Neural progenitor cell (in vitro differentiated cells): ENCODE results near the gene EDIL3. TPM values are rescaled to one million over a fixed set of nuclear protein-coding genes. Genes with fewer than 3 reads are reported as not detected.
"Not testable (repeated sequence)": the region's sequence is repeated elsewhere in the genome, so short reads cannot be mapped to it uniquely, and the experiment has no call there.

Experiments
- DNase-seq: peaks from one replicate; pipeline ENCODE4 v3.0.0-alpha.2; 2016; ENCODE audit warnings: low spot score
- H2AFZ ChIP-seq: fragments of 200-600 bp; sonication (generic); replicated peaks from 2 replicates; pipeline ENCODE4 v1.6.1; 2016; ENCODE audit warnings: antibody characterized with exemption
- H3F3A ChIP-seq: fragments of 200-600 bp; sonication (generic); 2 replicates; pipeline ENCODE4 v1.6.1; 2016; ENCODE audit warnings: antibody characterized with exemption, low read depth
- H3K27ac ChIP-seq: fragments of 200-600 bp; sonication (generic); 2 replicates; pipeline ENCODE4 v1.5.1; 2016; ENCODE audit warnings: mild to moderate bottlenecking
- H3K27me3 ChIP-seq: fragments of 200-600 bp; sonication (generic); 2 replicates; pipeline ENCODE4 v1.6.1; 2016; ENCODE audit warnings: mild to moderate bottlenecking, moderate library complexity
- H3K36me3 ChIP-seq: fragments of 200-600 bp; sonication (generic); 2 replicates; pipeline ENCODE4 v1.5.1; 2016
- H3K4me1 ChIP-seq: fragments of 200-600 bp; sonication (generic); 2 replicates; pipeline ENCODE4 v1.6.1; 2016; ENCODE audit warnings: mixed run types
- H3K4me2 ChIP-seq: fragments of 200-600 bp; sonication (generic); 2 replicates; pipeline ENCODE4 v1.6.1; 2016
- H3K4me3 ChIP-seq: fragments of 200-600 bp; sonication (generic); 2 replicates; pipeline ENCODE4 v1.5.1; 2016
- H3K79me2 ChIP-seq: fragments of 200-600 bp; sonication (generic); 2 replicates; pipeline ENCODE4 v1.6.1; 2016; ENCODE audit warnings: low read depth
- H3K9ac ChIP-seq: fragments of 200-600 bp; sonication (generic); 2 replicates; pipeline ENCODE4 v1.6.1; 2016
- H3K9me3 ChIP-seq: fragments of 200-600 bp; sonication (generic); 2 replicates; pipeline ENCODE4 v1.5.1; 2016; ENCODE audit warnings: low read depth
- H4K20me1 ChIP-seq: fragments of 200-600 bp; sonication (generic); 2 replicates; pipeline ENCODE4 v1.6.1; 2016; ENCODE audit warnings: low read depth
- H3K27ac Mint-ChIP-seq: 3 replicates; pipeline ENCODE4 v1.8.0; 2021; ENCODE audit warnings: mixed read lengths
- H3K27me3 Mint-ChIP-seq: 2 replicates; pipeline ENCODE4 v1.8.0; 2022; ENCODE audit warnings: low read depth, mild to moderate bottlenecking, inconsistent platforms, moderate library complexity, mixed read lengths; ENCODE audit not compliant: insufficient read depth
- H3K36me3 Mint-ChIP-seq: 3 replicates; pipeline ENCODE4 v1.8.0; 2021; ENCODE audit warnings: mixed read lengths
- H3K4me1 Mint-ChIP-seq: 3 replicates; pipeline ENCODE4 v1.8.0; 2021; ENCODE audit warnings: mixed read lengths
- H3K4me3 Mint-ChIP-seq: 3 replicates; pipeline ENCODE4 v1.8.0; 2021; ENCODE audit warnings: mild to moderate bottlenecking, moderate library complexity, mixed read lengths
- H3K9me3 Mint-ChIP-seq: 3 replicates; pipeline ENCODE4 v1.8.0; 2020; ENCODE audit warnings: mixed read lengths
- CTCF ChIP-seq: fragments of 200-600 bp; sonication (generic); IDR thresholded peaks from 2 replicates; pipeline ENCODE4 v1.5.1; 2017; ENCODE audit warnings: antibody characterized with exemption, mild to moderate bottlenecking
- EZH2 ChIP-seq: fragments of 200-600 bp; sonication (generic); IDR thresholded peaks from 2 replicates; pipeline ENCODE4 v1.6.1; 2017; ENCODE audit warnings: antibody characterized with exemption, mild to moderate bottlenecking, moderate library complexity
- EZH2phosphoT487 ChIP-seq: fragments of 200-600 bp; sonication (generic); IDR thresholded peaks from 2 replicates; pipeline ENCODE4 v1.6.1; 2017; ENCODE audit warnings: antibody characterized with exemption
- total RNA-seq: library from RNA; depleted of rRNA; stranded (reverse); fragments of >200 nt; gene quantifications from 2 replicates; pipeline ENCODE4 v1.2.3, GENCODE V29; 2015; ENCODE audit warnings: low replicate concordance

The EDIL3 gene
- total RNA-seq, 1 donor from 2014 or later: 13.8 TPM

GRCh38 chr5:84168841-84169240 lies 215.8 kb downstream of the EDIL3 start:
- Histone ChIP-seq H2AFZ (no peak overlapping the region), H3K27ac (no peak overlapping the region), H3K36me3 (no peaks in the 10 kb centered on the region), H3F3A (no peaks in the 10 kb centered on the region), H3K9me3 (no peaks in the 10 kb centered on the region), H3K4me3 (no peak overlapping the region), H3K4me2 (no peak overlapping the region), H4K20me1 (no peaks in the 10 kb centered on the region), H3K79me2 (no peaks in the 10 kb centered on the region), H3K27me3 (no peaks in the 10 kb centered on the region), H3K4me1 (no peaks in the 10 kb centered on the region), H3K9ac (no peak overlapping the region)
- Mint-ChIP-seq H3K4me1 (peaks cover 3% of the 10 kb centered on the region), H3K27me3 (no peaks in the 10 kb centered on the region), H3K4me3 (no peak overlapping the region), H3K36me3 (no peaks in the 10 kb centered on the region), H3K9me3 (no peaks in the 10 kb centered on the region), H3K27ac (no peak overlapping the region)
- no peak for DNase-seq
- TF ChIP-seq EZH2phosphoT487 (no peak), EZH2 (no peak), CTCF (no peak)

GRCh38 chr5:84163671-84164070 lies 221.0 kb downstream of the EDIL3 start:
- no peaks in the 10 kb centered on the region for H3K36me3 ChIP-seq
- no peaks in the 10 kb centered on the region for H3K27me3 ChIP-seq
- Mint-ChIP-seq H3K9me3 (no peaks in the 10 kb centered on the region), H3K4me1 (peaks cover under 1% of the 10 kb centered on the region), H3K27ac (no peak overlapping the region), H3K36me3 (no peaks in the 10 kb centered on the region), H3K27me3 (no peaks in the 10 kb centered on the region), H3K4me3 (no peak overlapping the region)
- H3K9me3 ChIP-seq: no peaks in the 10 kb centered on the region
- no peaks in the 10 kb centered on the region for H4K20me1 ChIP-seq
- no peaks in the 10 kb centered on the region for H3K79me2 ChIP-seq
- TF ChIP-seq EZH2 (no peak), EZH2phosphoT487 (no peak), CTCF (no peak)
- no peak overlapping the region for H3K4me3 ChIP-seq
- DNase-seq: no peak
- H3K4me2 ChIP-seq: no peak overlapping the region
- no peaks in the 10 kb centered on the region for H3F3A ChIP-seq
- H3K4me1 ChIP-seq: no peaks in the 10 kb centered on the region
- H3K27ac ChIP-seq: no peak overlapping the region
- no peak overlapping the region for H3K9ac ChIP-seq
- H2AFZ ChIP-seq: no peak overlapping the region

GRCh38 chr5:84162695-84163094 lies 222.0 kb downstream of the EDIL3 start:
- Mint-ChIP-seq H3K4me3 (no peak overlapping the region), H3K9me3 (no peaks in the 10 kb centered on the region), H3K27ac (no peak overlapping the region), H3K4me1 (no peaks in the 10 kb centered on the region), H3K27me3 (no peaks in the 10 kb centered on the region), H3K36me3 (no peaks in the 10 kb centered on the region)
- Histone ChIP-seq H3K4me3 (no peak overlapping the region), H3K9ac (no peak overlapping the region), H3K9me3 (no peaks in the 10 kb centered on the region), H3K27ac (no peak overlapping the region), H3K79me2 (no peaks in the 10 kb centered on the region), H3K4me1 (no peaks in the 10 kb centered on the region), H3F3A (no peaks in the 10 kb centered on the region), H3K27me3 (no peaks in the 10 kb centered on the region), H3K4me2 (no peak overlapping the region), H2AFZ (no peak overlapping the region), H3K36me3 (no peaks in the 10 kb centered on the region), H4K20me1 (no peaks in the 10 kb centered on the region)
- no peak for DNase-seq
- TF ChIP-seq CTCF: no peak
- TF ChIP-seq EZH2: no peak

GRCh38 chr5:84160650-84161049 lies 224.0 kb downstream of the EDIL3 start:
- H3K4me2 ChIP-seq, H3K79me2 ChIP-seq, H3K4me3 ChIP-seq, H4K20me1 ChIP-seq, H3K36me3 ChIP-seq, H3K27me3 ChIP-seq, H3K36me3 Mint-ChIP-seq, H3K9me3 ChIP-seq, H3K9me3 Mint-ChIP-seq, H3K27me3 Mint-ChIP-seq, H3F3A ChIP-seq, H3K4me1 ChIP-seq, H3K27ac ChIP-seq, DNase-seq, H3K4me1 Mint-ChIP-seq, H3K27ac Mint-ChIP-seq, H2AFZ ChIP-seq, H3K9ac ChIP-seq, H3K4me3 Mint-ChIP-seq: not testable (repeated sequence)
